ENCODE data around the gene FARS2. TPM values are rescaled to one million over a fixed set of nuclear protein-coding genes. Genes with fewer than 3 reads are reported as not detected.
A peak's percentile ranks its signal among the peaks of the same experiment; 100 is the strongest.

FARS2 gene
- total RNA-seq, 2 experiments from 2014 or later: 15.7 to 18.5 TPM

GRCh38 chr6:5378331-5378730 lies 117.0 kb downstream of the FARS2 start:
- Mint-ChIP-seq H3K27ac (no peak overlapping the region), H3K9me3 (no peaks in the 10 kb centered on the region), H3K27me3 (no peaks in the 10 kb centered on the region), H3K4me1 (ENCODE audit: low read depth) (no peaks in the 10 kb centered on the region), H3K4me3 (no peak overlapping the region), H3K36me3 (ENCODE audit: low read depth) (no peaks in the 10 kb centered on the region)
- intact Hi-C loops (cut with micrococcal nuclease): no loop called here
- no peak for DNase-seq
- CTCF ChIA-PET: interaction anchor here (0.6 to 5.1 kb wide), 3 partner anchors 65 to 234 kb away, joined by 3 to 32 read pairs (median 3); no protein-coding TSS in a partner anchor
- POLR2A ChIA-PET: no interaction called here
- TF ChIP-seq CTCF (IDR thresholded peaks at IDR 0.05): no peak
- ATAC-seq: no peak

- ATAC-seq: no peak
- CTCF ChIA-PET: interaction anchor here (0.9 to 5.1 kb wide), 18 partner anchors 10 to 246 kb away, joined by 3 to 32 read pairs (median 4); partner anchors contain the start of gene FARS2
- peak; percentile 46 for TF ChIP-seq CTCF (IDR thresholded peaks at IDR 0.05)
- Mint-ChIP-seq H3K27ac (no peak overlapping the region), H3K27me3 (no peaks in the 10 kb centered on the region), H3K4me3 (no peak overlapping the region), H3K36me3 (ENCODE audit: low read depth) (no peaks in the 10 kb centered on the region), H3K9me3 (no peaks in the 10 kb centered on the region), H3K4me1 (ENCODE audit: low read depth) (peaks cover 4% of the 10 kb centered on the region)
- intact Hi-C loops (cut with micrococcal nuclease): loop anchor here (10.0 kb wide), 1 partner anchor 175 kb away; no protein-coding TSS in a partner anchor
- POLR2A ChIA-PET: no interaction called here
- DNase-seq: peak; percentile 33
Observed at GRCh38 chr6:5379647-5380242, 118.4 kb downstream of the FARS2 start.

- no peak for DNase-seq
- CTCF ChIA-PET: interaction anchor here (1.0 to 1.4 kb wide), 2 partner anchors 169 to 240 kb away, joined by 3 read pairs; no protein-coding TSS in a partner anchor
- Mint-ChIP-seq H3K4me1 (ENCODE audit: low read depth) (peaks cover 4% of the 10 kb centered on the region), H3K27me3 (no peaks in the 10 kb centered on the region), H3K9me3 (no peaks in the 10 kb centered on the region), H3K36me3 (ENCODE audit: low read depth) (no peaks in the 10 kb centered on the region), H3K4me3 (no peak overlapping the region), H3K27ac (no peak overlapping the region)
- no peak for ATAC-seq
- POLR2A ChIA-PET: no interaction called here
- intact Hi-C loops (cut with micrococcal nuclease): loop anchor here (10.0 kb wide), 1 partner anchor 179 kb away; no protein-coding TSS in a partner anchor
- no peak for TF ChIP-seq CTCF (IDR thresholded peaks at IDR 0.05)
Observed at GRCh38 chr6:5383856-5384255, 122.5 kb downstream of the FARS2 start.

DNA sequence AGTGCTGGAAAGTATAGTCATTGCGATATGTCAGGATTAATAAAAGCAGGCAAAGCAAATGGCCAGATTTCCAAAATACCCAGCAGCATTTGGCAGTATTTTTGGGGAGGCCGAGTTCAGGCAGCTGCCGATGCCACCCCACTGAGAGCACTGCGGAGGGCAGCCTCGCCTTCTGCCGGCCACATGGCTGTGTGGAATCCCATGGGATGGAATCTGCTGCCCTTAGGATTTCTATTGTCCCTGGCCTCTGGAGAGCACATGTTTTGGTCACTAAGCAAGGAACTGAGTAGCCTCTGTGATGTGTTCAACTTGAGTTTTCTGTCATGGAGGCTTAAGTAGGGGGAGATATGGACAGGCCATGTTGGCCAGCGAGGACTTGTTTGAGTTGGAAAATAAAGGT lies 123.0 kb downstream of the FARS2 start:
- TF ChIP-seq CTCF (IDR thresholded peaks at IDR 0.05): no peak
- intact Hi-C loops (cut with micrococcal nuclease): loop anchor here (10.0 kb wide), 1 partner anchor 179 kb away; no protein-coding TSS in a partner anchor
- ATAC-seq (no peak), DNase-seq (no peak)
- POLR2A ChIA-PET: no interaction called here
- Mint-ChIP-seq H3K36me3 (ENCODE audit: low read depth) (no peaks in the 10 kb centered on the region), H3K27ac (no peak overlapping the region), H3K9me3 (no peaks in the 10 kb centered on the region), H3K27me3 (no peaks in the 10 kb centered on the region), H3K4me3 (no peak overlapping the region), H3K4me1 (ENCODE audit: low read depth) (peaks cover 4% of the 10 kb centered on the region)
- CTCF ChIA-PET: interaction anchor here (1.0 to 1.4 kb wide), 2 partner anchors 169 to 241 kb away, joined by 3 read pairs; no protein-coding TSS in a partner anchor

DNA sequence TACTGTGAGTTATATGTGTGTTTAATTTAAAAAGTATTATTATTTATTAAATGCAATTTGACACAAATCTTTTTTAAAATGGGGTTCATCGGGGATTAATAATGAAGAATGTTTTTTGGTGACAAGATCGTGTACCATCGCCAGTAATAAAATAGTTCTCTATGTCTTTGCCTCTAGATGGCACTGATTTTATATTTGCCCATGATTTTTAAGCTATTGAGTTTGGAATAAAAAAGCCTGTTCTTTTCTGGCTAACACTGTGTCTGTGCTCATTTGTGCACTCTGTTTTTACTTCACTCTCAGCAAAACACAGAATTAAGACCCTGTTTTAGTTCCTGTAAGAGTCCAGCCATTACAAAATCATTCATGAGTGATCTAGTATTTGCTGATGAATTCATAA lies 127.0 kb downstream of the FARS2 start:
- no peak for DNase-seq
- intact Hi-C loops (cut with micrococcal nuclease): loop anchor here (5.0 to 10.0 kb wide), 2 partner anchors 184 to 241 kb away; no protein-coding TSS in a partner anchor
- peaks cover 7% of the 10 kb centered on the region for H3K4me1 Mint-ChIP-seq (ENCODE audit: low read depth)
- CTCF ChIA-PET: interaction anchor here (2.1 kb wide), 1 partner anchor 14 kb away, joined by 5 read pairs; no protein-coding TSS in a partner anchor
- no peak for ATAC-seq
- no peaks in the 10 kb centered on the region for H3K27me3 Mint-ChIP-seq
- H3K9me3 Mint-ChIP-seq: no peaks in the 10 kb centered on the region
- POLR2A ChIA-PET: no interaction called here
- H3K4me3 Mint-ChIP-seq: no peak overlapping the region
- H3K36me3 Mint-ChIP-seq (ENCODE audit: low read depth): no peaks in the 10 kb centered on the region
- no peak for TF ChIP-seq CTCF (IDR thresholded peaks at IDR 0.05)
- H3K27ac Mint-ChIP-seq: no peak overlapping the region

All from activated CD8-positive, alpha-beta T cell treated with anti-CD3 and anti-CD28 coated beads for 36 hours (primary cell).